Measurements from ENCODE around the gene UAP1L1.

The UAP1L1 gene

DNA sequence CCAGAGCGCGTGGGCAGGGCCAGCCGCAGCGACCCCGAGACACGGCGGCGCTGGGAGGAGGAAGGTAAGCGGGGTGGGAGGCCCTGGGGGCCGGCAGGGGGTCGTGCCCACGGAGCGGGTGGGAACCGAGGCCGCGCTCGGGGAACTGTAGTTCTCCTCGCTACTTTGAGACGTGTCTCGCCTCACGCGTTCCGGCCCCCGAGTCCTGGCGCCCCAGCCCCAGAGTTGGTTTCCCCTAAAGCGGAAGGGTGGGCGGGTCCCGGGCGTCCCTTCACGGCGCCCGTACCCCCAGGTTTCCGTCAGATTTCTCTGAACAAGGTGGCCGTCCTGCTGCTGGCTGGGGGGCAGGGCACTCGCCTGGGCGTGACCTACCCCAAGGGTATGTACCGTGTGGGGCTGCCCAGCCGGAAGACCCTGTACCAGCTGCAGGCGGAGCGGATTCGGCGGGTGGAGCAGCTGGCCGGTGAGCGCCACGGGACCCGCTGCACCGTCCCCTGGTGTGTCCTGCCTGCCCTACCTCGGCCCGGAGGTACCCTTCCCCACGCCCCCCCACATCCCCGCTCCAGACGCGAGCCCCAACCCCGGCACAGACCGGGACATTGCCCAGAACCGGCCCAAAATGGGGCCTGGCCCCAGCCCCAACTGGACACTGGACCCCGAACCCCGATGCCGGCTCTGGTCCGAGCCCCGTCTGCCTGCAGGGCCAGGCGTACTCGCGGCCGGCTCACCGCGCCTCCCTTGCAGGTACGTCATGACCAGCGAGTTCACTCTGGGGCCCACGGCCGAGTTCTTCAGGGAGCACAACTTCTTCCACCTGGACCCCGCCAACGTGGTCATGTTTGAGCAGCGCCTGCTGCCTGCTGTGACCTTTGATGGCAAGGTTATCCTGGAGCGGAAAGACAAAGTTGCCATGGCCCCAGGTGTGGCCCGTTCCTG lies 709 bp downstream of the UAP1L1 start:
- no peak for DNase-seq

DNA sequence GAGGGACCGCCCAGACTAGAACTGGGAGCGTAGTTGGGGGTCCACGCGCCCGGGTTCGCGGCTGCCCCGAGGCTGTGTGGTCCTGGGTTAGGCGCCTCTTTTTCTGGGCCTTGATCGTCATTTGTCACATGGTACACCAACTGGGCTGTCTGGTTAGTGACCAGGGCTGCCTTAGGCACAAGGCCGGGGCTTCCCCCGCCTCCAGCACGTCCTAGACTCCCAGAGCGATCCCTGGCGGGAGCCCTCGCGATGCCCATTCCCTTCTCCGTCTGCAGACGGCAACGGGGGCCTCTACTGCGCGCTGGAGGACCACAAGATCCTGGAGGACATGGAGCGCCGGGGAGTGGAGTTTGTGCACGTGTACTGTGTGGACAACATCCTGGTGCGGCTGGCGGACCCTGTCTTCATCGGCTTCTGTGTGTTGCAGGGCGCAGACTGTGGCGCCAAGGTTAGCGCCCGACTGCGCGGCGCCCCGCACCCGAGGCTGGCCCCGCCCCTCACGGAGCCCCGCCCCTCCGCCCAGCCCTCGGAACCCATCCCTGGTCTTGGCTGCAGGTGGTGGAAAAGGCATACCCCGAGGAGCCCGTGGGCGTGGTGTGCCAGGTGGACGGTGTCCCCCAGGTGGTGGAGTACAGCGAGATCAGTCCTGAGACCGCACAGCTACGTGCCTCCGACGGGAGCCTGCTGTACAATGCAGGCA lies 1.5 kb downstream of the UAP1L1 start:
- no peak for DNase-seq

DNA sequence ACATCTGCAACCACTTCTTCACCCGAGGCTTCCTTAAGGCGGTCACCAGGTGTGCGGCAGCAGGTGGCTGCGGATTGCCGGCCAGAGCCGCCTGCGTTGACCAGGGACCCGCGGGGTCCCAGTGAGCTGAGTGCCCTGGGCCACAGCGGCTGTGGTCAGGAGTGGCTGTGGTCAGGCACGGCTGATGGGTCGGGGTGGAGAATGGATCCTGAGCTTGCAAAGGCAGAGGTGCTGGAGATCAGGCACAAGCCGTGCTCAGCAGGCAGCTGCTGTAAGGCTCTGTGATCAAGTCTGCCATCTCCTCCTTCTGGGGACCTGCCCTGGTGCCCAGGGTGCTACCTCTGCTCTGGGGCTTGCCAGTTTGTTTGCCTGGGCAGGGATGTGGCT lies 2.1 kb downstream of the UAP1L1 start:
- DNase-seq: no peak

DNA sequence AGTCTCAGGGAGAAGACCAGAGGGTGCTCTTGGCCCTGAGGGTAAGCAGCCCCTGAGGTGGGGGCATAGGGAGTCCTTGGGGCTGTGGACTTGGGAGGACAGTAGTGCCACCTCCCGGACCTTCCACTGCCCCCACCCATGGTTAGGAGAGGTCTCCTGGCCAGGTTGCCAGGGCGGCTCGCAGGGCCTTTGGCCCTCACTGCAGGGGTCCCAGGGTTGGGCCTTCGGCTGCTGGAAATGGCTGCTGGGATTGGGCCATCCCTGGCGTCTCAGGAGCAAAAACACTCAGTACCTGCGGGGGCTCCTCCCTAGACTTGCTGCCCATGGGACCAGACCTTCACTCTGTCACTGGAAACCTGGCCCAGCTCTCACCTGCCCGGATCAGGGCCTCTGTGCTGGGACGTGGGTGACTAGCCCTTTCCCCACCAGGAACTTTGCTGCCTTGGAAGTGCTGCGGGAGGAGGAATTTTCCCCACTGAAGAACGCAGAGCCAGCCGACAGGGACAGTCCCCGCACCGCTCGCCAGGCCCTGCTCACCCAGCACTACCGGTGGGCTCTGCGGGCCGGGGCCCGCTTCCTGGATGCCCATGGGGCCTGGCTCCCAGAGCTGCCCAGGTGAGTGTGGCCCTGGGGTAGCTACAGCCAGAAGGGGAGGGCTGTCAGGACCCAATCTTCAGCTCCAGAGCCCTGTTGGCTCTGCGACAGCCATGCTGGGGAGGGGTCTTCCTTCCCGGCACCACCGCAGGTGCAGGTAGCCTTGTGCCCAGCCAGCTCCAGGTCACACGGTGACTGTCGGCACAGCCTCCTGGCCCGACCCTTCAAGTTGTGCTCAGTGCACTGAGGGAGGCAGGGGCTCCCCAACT lies 3.2 kb downstream of the UAP1L1 start:
- DNase-seq: no peak

DNA sequence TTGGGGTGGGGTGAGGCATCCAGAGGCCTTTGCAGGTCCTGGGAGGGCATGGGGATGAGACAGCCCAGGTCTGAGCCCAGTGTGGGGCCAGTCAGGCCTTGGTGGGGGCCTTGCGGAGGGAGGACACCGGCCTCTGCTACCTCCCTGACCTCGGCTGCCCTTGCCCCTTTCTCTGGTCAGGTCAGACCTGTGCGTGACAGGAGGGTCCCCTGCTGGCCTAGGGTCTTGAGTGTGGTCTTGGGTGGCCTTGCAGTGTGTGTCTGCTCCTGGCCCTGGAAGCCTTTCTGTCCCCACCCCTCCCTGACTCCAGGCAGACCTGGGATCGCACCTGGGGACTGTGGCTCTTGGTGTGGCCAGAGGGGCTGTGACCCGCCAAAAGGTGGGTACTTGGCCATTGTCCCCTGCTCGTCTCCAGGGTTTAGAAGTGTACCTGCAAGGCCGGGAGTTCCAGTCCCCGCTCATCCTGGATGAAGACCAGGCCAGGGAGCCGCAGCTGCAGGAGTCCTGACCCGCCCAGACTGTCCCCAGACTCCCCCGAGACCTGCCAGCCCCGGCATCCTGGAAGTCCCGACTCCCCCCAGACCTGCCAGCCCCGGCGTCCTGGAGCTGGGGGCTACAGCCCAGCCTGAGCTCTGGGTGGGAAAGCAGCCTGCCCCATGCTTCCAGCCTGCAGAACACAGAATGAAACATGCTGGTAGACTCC lies 5.1 kb downstream of the UAP1L1 start:
- no peak for DNase-seq

DNA sequence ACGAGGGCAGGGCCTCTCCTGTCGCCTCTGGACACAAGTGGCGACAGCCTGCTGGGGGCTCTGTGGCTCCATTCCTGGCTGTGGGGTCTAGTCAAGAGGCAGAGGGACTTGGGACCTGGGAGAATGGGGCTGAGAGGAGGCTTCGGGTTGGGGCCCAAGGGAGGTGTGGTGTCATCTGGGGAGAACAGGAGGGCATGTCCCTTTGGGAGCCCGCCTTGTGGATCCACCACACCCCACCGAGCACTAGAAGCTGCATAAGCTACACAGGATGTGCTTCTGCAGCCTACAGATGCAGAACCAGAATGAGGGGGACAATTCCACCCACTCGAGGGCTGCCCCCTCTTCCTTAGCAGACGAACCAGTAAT lies 5.6 kb downstream of the UAP1L1 start:
- no peak for DNase-seq

DNA sequence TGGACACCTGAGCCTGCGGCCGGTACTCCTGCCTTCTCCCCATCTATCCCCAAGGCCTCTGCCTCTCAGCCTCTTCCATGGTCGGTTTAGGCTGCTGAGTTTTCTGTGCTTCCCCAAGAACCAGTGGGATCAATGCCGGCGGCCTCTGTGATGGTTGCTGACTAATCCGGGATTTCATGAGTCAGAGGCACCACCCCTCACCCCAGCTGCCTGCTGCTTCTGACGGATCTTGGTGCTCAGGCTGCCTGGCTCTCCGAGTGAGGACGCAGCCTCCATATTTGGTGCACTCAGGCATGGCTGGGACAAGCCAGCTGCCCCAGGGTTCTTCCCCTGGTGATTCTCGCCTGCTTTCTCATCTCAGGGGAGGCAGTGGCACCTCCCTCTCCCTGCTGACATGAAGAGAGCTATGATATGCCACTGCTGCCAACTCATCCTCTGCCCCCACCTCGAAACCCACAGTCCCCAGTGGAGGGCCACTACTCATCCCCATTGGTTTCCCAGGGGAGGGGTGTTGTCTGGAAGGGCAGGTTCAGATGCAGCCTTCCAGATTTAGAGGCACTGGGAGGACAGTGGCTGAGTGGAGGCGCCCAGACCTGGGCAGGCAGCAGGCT lies 6.2 kb downstream of the UAP1L1 start:
- no peak for DNase-seq

DNA sequence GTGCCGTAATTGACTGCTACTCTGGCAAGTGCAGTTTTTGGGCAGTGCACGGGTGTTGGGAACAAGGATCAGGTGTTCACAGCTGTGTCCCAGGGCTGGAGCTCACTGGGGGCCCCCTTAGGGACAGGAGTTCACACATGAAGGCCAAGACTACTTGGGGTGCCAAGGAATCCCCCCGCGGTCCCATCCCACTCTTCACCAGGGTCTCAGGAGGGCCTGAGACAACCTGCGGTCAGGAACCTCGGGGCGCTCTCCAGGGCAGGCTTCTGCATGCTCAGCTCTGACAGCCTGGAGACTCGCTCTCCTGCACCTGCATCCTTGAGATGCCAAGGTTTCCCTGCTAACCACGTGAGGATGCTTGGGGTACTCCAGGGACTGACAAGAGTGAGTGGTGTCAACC lies 7.2 kb downstream of the UAP1L1 start:
- DNase-seq: no peak

DNA sequence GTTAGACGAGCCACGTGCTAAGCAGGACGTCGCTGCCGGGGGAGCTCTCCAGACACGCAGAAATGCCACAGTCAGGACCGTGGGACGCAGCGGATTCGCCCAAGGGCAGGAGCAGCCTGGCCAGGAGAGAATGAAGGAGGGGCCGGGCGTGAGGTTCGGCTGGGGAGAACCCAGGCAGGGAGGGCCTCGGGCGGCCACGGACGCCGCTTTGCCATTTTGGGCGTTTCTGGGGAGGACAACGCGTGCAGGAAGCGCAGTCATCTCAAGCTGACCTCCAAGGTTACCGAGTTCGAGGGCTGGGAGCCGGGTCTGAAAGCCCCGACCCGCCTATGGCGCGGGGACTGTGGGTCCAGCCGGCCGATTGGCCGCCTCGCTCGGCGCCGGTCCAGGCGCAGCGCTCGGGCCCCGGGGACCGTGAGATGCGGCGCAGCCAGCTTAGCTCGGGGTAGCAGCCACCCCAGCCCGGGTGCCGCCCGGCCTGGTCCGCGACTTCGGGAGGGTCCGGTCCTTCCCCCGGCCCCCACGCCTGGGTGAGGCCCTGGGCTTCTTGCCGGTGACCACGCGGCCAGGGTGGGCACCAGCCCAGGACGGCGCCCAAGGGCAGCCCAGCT lies 8.7 kb downstream of the UAP1L1 start:
- DNase-seq: no peak

DNA sequence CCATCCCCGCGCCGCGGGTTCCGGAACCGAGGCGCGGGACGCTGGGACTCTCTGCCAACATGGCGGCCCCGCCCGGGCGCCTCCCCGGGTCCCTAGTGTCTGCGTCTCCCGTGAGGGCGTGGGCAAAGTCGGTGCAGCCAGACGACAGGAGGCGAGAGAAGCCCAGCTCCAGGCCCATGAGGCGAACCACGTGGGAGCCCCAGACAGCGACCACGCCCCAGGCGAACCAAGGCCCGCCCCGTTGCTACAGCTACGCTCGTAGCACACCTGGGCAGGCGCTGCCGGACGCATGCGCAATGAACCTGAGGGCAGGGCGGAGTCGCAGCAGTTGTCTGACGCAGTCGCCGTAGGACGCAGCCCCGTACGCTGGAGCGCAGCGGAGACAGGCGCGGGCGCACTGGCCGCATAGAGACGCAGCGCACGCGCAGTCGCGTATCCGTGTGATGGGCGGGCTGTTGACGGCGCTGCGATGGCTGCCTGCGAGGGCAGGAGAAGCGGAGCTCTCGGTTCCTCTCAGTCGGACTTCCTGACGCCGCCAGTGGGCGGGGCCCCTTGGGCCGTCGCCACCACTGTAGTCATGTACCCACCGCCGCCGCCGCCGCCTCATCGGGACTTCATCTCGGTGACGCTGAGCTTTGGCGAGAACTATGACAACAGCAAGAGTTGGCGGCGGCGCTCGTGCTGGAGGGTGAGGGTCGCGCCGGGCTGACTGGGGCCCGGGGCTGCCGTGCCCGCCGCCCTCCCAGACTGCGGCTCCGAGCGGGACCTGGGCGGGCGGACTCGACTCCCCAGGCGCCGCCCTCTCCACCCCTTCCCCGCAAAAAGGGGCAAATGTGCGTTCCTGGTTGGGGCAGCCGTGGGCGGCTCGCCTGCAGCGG lies 9.5 kb downstream of the UAP1L1 start, which contains the start of gene MAN1B1:
Gene MAN1B1 (plus strand): TSS at position 455 of the 878 bp plus-strand sequence. CDS start 15 bp downstream, at position 470.
- peak; percentile 96 for DNase-seq

DNA sequence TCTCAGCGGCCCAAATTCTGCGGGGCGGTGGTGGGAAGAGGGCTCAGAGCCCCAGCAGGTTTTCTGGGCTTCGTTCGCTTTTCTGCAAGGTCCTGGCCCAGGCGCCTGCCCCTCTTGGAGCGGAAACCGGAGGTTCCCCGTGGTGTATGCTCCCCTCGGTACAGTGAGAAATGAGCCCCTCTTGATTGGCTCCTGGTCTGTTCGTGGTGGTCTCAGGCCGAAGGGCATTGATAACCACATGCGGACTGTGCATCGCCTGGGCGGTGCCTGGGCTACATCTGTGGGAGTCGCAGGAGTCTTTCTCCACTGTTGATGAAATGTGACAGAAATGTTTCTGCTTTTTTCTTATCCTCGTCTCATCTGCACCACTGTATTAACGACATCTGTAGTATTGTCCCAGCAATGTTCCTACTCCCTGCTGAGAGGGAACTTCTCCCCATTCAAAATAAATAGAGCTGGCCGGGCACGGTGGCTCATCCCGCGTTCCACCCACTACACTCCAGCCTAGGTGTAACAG lies 10.2 kb downstream of the UAP1L1 start:
- peak; percentile 11 to 23 for DNase-seq

DNA sequence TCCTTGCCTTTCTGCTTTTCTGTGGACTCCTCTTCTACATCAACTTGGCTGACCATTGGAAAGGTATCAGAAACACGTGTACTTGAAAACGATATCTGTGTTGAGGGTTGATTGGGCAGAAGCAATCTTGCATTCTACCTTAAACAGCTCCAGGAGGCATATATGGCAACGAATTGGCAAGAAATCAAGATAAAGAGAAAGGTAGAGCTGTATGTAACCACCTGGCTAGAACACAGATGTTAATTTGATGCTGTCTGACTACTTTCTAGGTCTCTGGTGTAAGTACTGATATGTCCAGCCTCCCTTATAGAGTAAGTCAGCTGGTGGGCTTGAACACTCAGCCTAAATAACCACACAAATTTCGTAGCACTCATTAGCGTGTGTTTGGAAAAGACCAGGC lies 10.8 kb downstream of the UAP1L1 start:
- no peak for DNase-seq

DNA sequence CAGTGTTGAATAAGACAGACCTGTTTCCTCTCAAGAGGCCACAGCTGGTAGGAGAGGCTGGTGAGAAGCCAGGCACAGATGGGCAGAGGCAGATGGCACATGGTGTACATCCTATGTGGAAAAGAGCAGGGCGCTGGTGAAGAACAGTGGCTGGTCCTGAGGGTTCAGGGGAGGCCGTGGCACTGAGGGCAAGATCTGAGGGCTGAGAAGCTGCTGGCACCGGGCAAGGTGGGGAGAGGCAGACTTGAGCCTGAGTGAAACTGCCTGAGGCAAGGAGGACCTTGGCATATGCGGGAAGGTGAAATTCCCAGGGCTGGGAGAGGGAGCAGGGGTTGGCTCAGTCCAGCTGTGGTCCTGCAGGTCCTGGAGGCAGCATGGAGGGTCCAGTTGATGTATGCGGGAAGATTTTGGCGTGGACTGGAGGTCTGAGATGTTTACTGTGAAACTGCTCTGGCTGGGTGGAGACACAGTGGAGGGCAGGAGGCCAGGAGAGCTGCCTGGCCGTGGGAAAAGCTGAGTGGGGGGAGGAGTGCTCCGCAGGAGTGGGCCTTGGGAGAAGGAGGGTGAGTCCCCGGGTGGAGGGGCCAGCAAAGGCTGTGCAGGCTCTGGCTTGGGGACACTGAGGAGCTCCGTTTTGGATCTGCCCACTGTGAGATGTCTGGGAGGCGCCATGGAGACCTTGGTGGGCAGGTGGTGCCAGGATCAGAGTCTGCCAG lies 12.1 kb downstream of the UAP1L1 start:
- DNase-seq: no peak

DNA sequence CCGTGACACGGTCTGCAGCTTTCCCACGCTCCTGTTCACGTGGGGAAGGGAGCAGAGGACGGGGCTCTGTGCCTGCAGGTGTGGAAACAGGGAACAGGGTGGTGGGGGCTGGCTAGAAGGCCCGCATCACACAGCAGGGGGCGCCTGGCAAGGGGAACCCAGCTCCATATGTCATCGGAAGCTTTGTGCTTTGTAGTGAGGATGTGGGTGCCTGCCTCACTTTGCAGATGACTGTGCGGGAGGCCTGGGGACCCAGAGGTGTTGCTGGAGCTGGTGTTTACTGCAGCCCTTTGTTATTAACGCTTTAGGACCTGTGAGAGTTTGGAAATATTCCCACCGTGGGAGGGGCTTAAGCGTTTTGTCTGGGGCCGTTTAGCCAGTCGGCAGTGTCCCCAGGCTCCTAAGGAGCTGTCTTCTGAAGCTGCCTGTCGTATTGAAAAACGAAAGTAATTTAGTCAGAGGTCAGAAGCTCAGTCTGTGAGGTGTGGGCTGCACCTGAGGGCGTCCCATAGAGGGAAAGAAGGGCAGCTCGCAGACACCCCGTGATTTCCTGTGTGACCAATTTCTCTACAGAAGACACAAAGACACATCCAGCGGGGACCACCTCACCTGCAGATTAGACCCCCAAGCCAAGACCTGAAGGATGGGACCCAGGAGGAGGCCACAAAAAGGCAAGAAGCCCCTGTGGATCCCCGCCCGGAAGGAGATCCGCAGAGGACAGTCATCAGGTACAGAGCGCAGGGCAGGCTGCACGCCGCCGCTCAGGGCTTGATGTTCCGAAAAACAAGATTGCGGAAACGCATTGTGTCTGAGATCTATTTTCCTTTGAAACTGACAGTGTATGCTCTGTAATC lies 18.6 kb downstream of the UAP1L1 start:
- peak; percentile 28 to 49 for DNase-seq

DNA sequence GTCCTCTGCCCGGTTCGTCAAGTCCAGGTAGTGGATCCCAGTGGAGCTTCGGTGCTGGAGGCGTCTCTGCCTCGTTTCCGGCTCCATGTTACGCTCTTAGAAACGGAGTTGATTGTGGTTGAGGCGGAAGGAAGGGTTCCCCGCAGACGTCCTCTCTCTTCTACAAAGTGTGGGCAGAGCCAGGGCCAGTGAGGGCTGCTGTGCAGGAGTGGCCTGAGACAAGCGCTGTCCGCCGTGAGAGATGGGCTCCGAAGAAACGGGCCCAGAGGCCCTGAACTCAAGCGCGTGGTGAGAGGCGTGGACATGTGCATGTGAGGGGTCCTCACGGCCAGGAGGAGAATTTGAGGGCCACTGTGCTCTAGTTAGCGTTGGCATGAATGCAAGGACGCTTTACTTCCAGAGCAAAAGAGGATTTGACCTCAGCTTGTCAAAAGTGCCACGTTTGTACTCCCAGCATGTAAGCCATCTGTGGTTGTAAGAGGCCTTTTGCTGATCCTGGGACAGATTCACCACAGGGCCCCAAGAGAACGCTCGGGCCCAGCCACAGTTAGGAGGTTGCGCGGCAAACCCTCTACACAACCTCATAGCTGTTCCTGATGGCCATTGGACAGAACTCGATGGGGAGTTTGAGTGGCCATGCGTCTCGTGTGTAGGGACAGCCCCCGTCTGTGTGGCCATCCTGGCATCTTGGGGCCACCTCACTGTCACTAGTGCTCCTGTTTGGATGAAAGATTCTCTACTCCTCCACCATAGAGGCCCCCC lies 19.6 kb downstream of the UAP1L1 start:
- no peak for DNase-seq

DNA sequence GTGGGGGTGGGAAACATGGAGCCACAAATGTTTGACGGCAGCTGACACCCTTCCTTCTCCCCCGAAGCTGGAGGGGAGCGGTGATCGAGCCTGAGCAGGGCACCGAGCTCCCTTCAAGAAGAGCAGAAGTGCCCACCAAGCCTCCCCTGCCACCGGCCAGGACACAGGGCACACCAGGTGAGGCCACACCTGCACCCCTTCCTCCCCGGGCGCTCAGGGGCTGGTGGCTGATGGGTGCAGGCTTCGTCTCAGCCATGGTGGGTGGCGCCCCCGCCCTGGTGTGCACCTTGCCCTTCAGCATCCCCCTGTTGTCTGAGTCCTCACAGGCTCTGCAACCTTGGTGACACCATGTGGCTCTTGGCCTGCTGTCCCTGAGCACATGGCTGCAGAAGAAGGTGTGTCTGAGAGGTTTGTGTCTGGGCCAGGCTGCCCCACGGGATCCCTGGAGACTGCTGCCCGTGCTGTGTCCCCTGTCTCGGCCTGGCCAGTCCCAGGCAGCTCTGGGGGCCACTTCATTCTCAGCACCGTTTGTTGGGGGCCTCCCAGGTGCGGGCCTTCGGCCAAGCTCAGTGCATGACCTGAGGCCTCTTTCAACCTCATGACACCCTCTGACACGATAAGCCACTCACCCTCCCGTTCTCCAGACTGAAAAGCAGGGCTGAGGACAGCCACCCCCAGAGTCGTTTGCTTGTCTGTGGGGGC lies 20.6 kb downstream of the UAP1L1 start:
- no peak for DNase-seq

DNA sequence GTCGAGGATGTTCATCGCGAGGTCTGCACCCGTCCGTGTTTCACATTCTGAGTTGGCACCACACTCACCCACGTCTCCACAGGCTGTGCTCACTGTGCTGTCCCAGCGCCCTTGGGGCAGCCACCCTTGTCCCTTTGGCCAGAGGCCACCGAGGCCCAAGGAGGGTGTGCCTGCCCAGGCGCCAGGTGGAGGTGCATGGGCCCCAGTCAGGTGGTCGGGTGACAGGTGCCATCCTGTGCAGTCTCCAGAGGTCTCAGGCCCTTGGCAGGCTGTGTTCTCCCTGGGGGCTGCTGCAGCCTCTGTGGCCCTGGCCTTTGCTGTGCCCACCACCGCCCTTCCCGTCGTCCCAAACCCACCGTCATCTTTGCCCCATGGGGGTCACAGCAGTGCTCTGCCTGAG lies 21.9 kb downstream of the UAP1L1 start:
- DNase-seq: no peak
